GM19043 (cell line): ENCODE data around the gene ZNRD2.

ENCODE experiments used
- ATAC-seq: cut with Tn5 transposase; IDR thresholded peaks from one replicate; pipeline ENCODE4 v1.9.1; 2021; ENCODE audit warnings: low read depth; ENCODE audit not compliant: unreplicated experiment

The ZNRD2 gene

GRCh38 chr11:65619281-65619928 is 49.1 kb downstream of the ZNRD2 start:
- ATAC-seq = no peak

- no peak for ATAC-seq
These were observed 50.4 kb downstream of the ZNRD2 start for GRCh38 chr11:65620666-65621065.

- no peak for ATAC-seq
These were observed 51.2 kb downstream of the ZNRD2 start for GRCh38 chr11:65621460-65621859.
